Measurements from ENCODE around the gene OR2F2.

OR2F2 gene

GRCh38 chr7:143902332-143902899 lies 32.6 kb upstream of the OR2F2 start:
- DNase-seq (ENCODE audit: low read depth in 2 of 2), result no peak
- TF ChIP-seq, protein P1, sequence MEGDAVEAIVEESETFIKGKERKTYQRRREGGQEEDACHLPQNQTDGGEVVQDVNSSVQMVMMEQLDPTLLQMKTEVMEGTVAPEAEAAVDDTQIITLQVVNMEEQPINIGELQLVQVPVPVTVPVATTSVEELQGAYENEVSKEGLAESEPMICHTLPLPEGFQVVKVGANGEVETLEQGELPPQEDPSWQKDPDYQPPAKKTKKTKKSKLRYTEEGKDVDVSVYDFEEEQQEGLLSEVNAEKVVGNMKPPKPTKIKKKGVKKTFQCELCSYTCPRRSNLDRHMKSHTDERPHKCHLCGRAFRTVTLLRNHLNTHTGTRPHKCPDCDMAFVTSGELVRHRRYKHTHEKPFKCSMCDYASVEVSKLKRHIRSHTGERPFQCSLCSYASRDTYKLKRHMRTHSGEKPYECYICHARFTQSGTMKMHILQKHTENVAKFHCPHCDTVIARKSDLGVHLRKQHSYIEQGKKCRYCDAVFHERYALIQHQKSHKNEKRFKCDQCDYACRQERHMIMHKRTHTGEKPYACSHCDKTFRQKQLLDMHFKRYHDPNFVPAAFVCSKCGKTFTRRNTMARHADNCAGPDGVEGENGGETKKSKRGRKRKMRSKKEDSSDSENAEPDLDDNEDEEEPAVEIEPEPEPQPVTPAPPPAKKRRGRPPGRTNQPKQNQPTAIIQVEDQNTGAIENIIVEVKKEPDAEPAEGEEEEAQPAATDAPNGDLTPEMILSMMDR (IDR thresholded peaks at IDR 0.05; ENCODE audit: low read depth, low read length), result no peak
- no peak overlapping the region for H3K4me3 ChIP-seq (replicated peaks in 1 of 2; ENCODE audit: low read depth in 2 of 2, low read length in 2 of 2)

- no peak overlapping the region for H3K4me3 ChIP-seq (replicated peaks in 1 of 2; ENCODE audit: low read depth in 2 of 2, low read length in 2 of 2)
- no peak for DNase-seq (ENCODE audit: low read depth in 2 of 2)
- TF ChIP-seq, protein P1 (IDR thresholded peaks at IDR 0.05; ENCODE audit: low read depth, low read length), result no peak
These were observed 29.5 kb upstream of the OR2F2 start for GRCh38 chr7:143905509-143905908.

- no peak for DNase-seq (ENCODE audit: low read depth in 2 of 2)
- no peak overlapping the region for H3K4me3 ChIP-seq (replicated peaks in 1 of 2; ENCODE audit: low read depth in 2 of 2, low read length in 2 of 2)
- TF ChIP-seq, protein P1 (IDR thresholded peaks at IDR 0.05; ENCODE audit: low read depth, low read length), result no peak
These were observed 28.9 kb upstream of the OR2F2 start for GRCh38 chr7:143906151-143906550.

DNA sequence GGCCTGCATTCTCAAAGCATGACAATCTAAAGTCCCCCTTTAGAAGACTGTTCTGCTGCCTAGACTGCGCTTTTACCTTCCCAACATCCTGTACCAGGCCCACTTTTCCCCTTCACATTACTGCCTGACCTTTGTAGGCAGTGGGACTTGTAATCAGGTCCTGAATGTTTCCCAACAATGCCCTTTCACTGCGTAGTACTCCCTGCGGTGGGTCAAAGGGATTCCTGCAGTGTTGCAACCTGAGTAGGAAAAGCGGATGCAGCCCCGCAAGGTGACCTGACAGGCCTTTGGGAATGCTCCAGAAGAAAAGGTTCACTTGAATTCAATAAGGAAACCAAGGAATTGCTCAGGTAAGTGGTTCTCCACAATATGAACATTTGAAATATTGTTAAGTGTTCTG lies 28.1 kb upstream of the OR2F2 start:
- H3K4me3 ChIP-seq (replicated peaks in 1 of 2; ENCODE audit: low read depth in 2 of 2, low read length in 2 of 2), result no peak overlapping the region
- DNase-seq (ENCODE audit: low read depth in 2 of 2), result no peak
- TF ChIP-seq, protein P1 (IDR thresholded peaks at IDR 0.05; ENCODE audit: low read depth, low read length), result no peak

- no peak for DNase-seq (ENCODE audit: low read depth in 2 of 2)
- TF ChIP-seq, protein P1 (IDR thresholded peaks at IDR 0.05; ENCODE audit: low read depth, low read length), result no peak
- H3K4me3 ChIP-seq (replicated peaks in 1 of 2; ENCODE audit: low read depth in 2 of 2, low read length in 2 of 2), result no peak overlapping the region
These were observed 26.9 kb upstream of the OR2F2 start for GRCh38 chr7:143908120-143908519.

DNA sequence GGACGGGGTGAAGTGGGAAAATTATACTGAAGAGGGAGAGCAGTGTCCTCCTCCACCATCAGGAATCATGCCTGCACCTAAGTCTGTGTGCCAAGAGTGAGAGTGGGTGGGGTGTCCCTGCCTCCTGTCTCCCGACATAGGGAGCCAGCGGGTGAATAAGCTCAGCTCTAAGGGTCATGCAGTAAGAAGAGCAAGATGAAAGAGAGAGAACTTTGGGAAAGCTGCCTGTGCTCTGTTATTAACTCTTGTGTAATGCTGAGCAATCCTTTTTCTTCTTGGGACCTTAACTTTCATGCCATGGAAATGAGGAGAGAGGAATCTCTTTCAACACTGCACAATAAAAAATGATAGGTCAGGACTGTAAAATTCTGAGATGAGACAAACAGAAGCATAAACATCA lies 25.2 kb upstream of the OR2F2 start:
- TF ChIP-seq, protein P1 (IDR thresholded peaks at IDR 0.05; ENCODE audit: low read depth, low read length), result no peak
- H3K4me3 ChIP-seq (replicated peaks in 1 of 2; ENCODE audit: low read depth in 2 of 2, low read length in 2 of 2), result no peak overlapping the region
- DNase-seq (ENCODE audit: low read depth in 2 of 2), result no peak

Data from cardiac fibroblast (primary cell).